ENCODE data around the gene ANKRD18B.
"Not testable (repeated sequence)": the region's sequence is repeated elsewhere in the genome, so short reads cannot be mapped to it uniquely, and the experiment has no call there.

DNA sequence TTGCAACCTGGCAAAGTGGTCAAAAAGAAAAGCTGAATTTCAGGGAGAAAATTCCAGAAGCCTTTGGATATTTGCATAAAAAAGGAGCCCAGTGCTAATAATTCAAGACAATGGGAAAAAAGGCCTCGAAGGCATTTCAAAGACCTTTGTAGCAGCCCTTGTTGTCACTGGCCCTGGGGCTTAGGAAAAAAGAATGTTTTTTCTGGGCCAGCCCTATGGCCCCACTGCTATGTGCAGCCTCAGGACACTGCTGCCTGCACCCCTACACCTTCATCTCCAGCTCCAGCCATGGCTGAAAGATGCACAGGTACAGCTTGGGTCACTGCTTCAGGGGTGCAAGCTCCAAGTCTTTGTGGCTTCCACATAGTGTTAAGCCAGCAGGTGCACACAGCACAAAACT, 62.1 kb downstream of the ANKRD18B start:
- TF ChIP-seq RAD21 (IDR thresholded peaks at IDR 0.05 in 1 of 2, conservative IDR thresholded peaks at IDR 0.05 in 1 of 2; ENCODE audit: low read depth in 2 of 2, low read length in 2 of 2); ZNF274 (IDR thresholded peaks at IDR 0.05; ENCODE audit: borderline replicate concordance, extremely low read depth, low read length); SAP30 (IDR thresholded peaks at IDR 0.05; ENCODE audit: insufficient read depth, insufficient replicate concordance, low read length); CHD2 (IDR thresholded peaks at IDR 0.05; ENCODE audit: low read length); POLR2AphosphoS5 (IDR thresholded peaks at IDR 0.05; ENCODE audit: low read depth, low read length); EZH2 (IDR thresholded peaks at IDR 0.05; ENCODE audit: low read depth, low read length, severe bottlenecking); CREB1 (IDR thresholded peaks at IDR 0.05): not testable (repeated sequence)
- TF ChIP-seq, protein P1, sequence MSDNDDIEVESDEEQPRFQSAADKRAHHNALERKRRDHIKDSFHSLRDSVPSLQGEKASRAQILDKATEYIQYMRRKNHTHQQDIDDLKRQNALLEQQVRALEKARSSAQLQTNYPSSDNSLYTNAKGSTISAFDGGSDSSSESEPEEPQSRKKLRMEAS (IDR thresholded peaks at IDR 0.05), result not testable (repeated sequence)
- TF ChIP-seq, protein P2, sequence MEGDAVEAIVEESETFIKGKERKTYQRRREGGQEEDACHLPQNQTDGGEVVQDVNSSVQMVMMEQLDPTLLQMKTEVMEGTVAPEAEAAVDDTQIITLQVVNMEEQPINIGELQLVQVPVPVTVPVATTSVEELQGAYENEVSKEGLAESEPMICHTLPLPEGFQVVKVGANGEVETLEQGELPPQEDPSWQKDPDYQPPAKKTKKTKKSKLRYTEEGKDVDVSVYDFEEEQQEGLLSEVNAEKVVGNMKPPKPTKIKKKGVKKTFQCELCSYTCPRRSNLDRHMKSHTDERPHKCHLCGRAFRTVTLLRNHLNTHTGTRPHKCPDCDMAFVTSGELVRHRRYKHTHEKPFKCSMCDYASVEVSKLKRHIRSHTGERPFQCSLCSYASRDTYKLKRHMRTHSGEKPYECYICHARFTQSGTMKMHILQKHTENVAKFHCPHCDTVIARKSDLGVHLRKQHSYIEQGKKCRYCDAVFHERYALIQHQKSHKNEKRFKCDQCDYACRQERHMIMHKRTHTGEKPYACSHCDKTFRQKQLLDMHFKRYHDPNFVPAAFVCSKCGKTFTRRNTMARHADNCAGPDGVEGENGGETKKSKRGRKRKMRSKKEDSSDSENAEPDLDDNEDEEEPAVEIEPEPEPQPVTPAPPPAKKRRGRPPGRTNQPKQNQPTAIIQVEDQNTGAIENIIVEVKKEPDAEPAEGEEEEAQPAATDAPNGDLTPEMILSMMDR (IDR thresholded peaks at IDR 0.05; ENCODE audit: control extremely low read depth in 1 of 3, insufficient read depth in 1 of 3, low read depth in 1 of 3, low read length in 3 of 3), result not testable (repeated sequence)
